Gastroesophageal sphincter (tissue), 4 donors: Measurements from ENCODE around the gene INAFM2. TPM values are rescaled to one million over a fixed set of nuclear protein-coding genes. Genes with fewer than 3 reads are reported as not detected.

Experiments used
- ATAC-seq: fragments of 150-250 bp; one replicate; pipeline ENCODE4 v1.9.1; 2016; ENCODE audit warnings: mild to moderate bottlenecking, moderate library complexity
- H3K27ac ChIP-seq, 4 donors: fragments of 200-600 bp; sonication (generic) in 3 of 4; 1 replicate in 3 of 4; 2 replicates in 1 of 4; pipeline ENCODE4 v1.5.1; 2016 to 2019
- H3K27me3 ChIP-seq: fragments of 200-600 bp; sonication (generic); one replicate; pipeline ENCODE4 v1.5.1; 2019
- H3K36me3 ChIP-seq, 2 donors: fragments of 200-600 bp; sonication (generic); one replicate each; pipeline ENCODE4 v1.5.1; 2019; ENCODE audit warnings: control low read depth in 1 of 2
- H3K4me1 ChIP-seq, 3 donors: fragments of 200-600 bp; sonication (generic); 1 replicate in 2 of 3; 2 replicates in 1 of 3; pipeline ENCODE4 v1.5.1; 2016 to 2019; ENCODE audit warnings: control low read depth in 2 of 3
- H3K4me3 ChIP-seq, 2 donors: fragments of 200-600 bp; sonication (generic); one replicate each; pipeline ENCODE4 v1.5.1; 2019; ENCODE audit warnings: mild to moderate bottlenecking in 1 of 2, moderate library complexity in 1 of 2
- H3K9me3 ChIP-seq, 3 donors: fragments of 200-600 bp; sonication (generic); one replicate each; pipeline ENCODE4 v1.5.1; 2017 to 2019; ENCODE audit warnings: control low read depth in 2 of 3
- EP300 ChIP-seq: sonication (generic); formaldehyde crosslinking; IDR thresholded peaks from one replicate; pipeline ENCODE4 v1.6.1; 2017; ENCODE audit warnings: antibody characterized with exemption, mild to moderate bottlenecking
- POLR2A ChIP-seq, 2 donors: fragments of 450-650 bp; IDR thresholded peaks; one replicate each; pipeline ENCODE4 v1.6.1; 2017; ENCODE audit warnings: antibody characterized with exemption in 2 of 2, mild to moderate bottlenecking in 2 of 2, moderate library complexity in 1 of 2
- POLR2AphosphoS5 ChIP-seq: sonication (generic); formaldehyde crosslinking; IDR thresholded peaks from one replicate; pipeline ENCODE4 v1.6.1; 2017; ENCODE audit warnings: antibody characterized with exemption
- WGBS, 2 donors: methylation state at CpG; one replicate each; pipeline ENCODE4 v1.1.5; 2018; ENCODE audit warnings: low coverage in 1 of 2; 5-methylcytosine and 5-hydroxymethylcytosine counted together
- total RNA-seq, 4 donors: library from RNA; depleted of rRNA; stranded (reverse); fragments of >200 nt; gene quantifications; one replicate each; pipeline ENCODE4 v1.1.0, GENCODE V29; 2016
- TF ChIP-seq, protein P1 (sequence below), 4 experiments: fragments of 200-600 bp in 2 of 4; fragments of 450-650 bp in 2 of 4; sonication (generic) in 1 of 4; IDR thresholded peaks; one replicate each; pipeline ENCODE4 v1.5.1; 2017 to 2019; ENCODE audit warnings: antibody characterized with exemption in 4 of 4, mild to moderate bottlenecking in 2 of 4, moderate library complexity in 2 of 4

Gene INAFM2
- total RNA-seq, 4 donors from 2014 or later: 27.3 to 66.6 (median 37.5) TPM

DNA sequence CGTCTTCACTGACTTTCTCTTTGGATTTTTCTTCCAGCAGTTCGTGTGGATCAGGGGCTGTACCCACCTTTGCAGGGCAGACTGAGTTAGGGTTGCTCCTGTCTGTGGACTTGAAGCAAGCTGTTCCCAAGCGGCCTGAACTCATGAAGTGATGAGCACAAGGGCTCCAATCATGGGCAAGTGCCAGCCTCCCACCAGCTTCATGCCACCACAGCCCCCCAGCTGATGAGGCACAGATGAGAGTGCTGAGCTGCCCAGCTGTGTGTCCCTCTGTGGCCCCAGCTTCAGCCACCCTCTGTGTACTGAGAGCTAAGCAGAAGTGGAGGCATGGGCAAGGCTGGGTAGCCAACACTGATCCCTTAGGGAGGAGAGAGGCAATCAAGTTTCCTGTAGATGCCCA lies 12.5 kb upstream of the INAFM2 start:
- Histone ChIP-seq H3K27me3 (no peaks in the 10 kb centered on the region), H3K4me3 (no peak overlapping the region), H3K27ac (no peak overlapping the region), H3K4me1 (peaks cover 0 to 10% (median 0%) of the 10 kb centered on the region in 3 donors), H3K36me3 (no peaks in the 10 kb centered on the region), H3K9me3 (no peaks in the 10 kb centered on the region)
- TF ChIP-seq POLR2AphosphoS5 (no peak), EP300 (no peak), POLR2A (IDR thresholded peaks at IDR 0.05) (no peak)
- TF ChIP-seq, protein P1, sequence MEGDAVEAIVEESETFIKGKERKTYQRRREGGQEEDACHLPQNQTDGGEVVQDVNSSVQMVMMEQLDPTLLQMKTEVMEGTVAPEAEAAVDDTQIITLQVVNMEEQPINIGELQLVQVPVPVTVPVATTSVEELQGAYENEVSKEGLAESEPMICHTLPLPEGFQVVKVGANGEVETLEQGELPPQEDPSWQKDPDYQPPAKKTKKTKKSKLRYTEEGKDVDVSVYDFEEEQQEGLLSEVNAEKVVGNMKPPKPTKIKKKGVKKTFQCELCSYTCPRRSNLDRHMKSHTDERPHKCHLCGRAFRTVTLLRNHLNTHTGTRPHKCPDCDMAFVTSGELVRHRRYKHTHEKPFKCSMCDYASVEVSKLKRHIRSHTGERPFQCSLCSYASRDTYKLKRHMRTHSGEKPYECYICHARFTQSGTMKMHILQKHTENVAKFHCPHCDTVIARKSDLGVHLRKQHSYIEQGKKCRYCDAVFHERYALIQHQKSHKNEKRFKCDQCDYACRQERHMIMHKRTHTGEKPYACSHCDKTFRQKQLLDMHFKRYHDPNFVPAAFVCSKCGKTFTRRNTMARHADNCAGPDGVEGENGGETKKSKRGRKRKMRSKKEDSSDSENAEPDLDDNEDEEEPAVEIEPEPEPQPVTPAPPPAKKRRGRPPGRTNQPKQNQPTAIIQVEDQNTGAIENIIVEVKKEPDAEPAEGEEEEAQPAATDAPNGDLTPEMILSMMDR (IDR thresholded peaks at IDR 0.05): no peak
- 33 to 42% methylated on average over 1 to 2 of the region's 3 CpGs for WGBS, 2 donors
- no peak for ATAC-seq

DNA sequence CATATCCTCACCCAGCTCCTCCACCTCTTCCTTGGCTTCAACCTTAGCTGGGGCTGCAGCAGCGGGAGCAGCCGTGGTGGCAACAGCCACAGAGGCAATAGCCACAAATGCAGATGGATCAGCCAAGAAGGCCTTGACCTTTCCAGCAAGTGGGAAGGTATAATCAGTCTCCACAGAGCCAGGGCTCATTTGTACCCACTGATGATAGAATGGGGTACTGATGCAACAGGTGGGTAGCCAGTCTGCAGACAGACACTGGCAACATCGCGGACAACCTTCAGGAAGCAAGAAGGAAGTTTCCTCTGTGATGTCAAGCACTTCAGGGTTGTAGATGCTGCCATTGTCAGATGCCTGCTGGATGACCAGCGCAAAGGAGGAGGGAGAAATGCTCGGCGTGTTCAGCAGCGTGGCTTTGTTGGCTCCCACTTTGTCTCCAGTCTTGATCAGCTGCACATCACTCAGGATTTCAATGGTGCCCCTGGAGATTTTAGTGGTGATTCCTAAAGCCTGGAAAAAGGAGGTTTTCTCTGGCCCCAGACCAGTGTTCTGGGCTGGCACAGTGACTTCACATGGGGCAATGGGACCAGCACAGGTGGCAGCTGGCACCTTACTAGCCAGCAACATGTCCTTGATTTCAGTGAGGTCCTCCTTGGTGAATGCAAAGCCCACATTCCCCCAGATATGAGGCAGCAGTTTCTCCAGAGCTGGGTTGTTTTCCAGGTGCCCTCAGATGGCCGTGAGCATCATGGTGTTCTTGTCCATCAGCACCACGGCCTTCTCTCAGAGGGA lies 10.9 kb upstream of the INAFM2 start:
- 91 to 100% methylated on average over 1 to 8 of the region's 10 CpGs for WGBS, 2 donors
- ATAC-seq: no peak
- TF ChIP-seq EP300: no peak
- TF ChIP-seq POLR2AphosphoS5: no peak
- TF ChIP-seq, protein P1 (IDR thresholded peaks at IDR 0.05): no peak
- no peak for TF ChIP-seq POLR2A (IDR thresholded peaks at IDR 0.05)

DNA sequence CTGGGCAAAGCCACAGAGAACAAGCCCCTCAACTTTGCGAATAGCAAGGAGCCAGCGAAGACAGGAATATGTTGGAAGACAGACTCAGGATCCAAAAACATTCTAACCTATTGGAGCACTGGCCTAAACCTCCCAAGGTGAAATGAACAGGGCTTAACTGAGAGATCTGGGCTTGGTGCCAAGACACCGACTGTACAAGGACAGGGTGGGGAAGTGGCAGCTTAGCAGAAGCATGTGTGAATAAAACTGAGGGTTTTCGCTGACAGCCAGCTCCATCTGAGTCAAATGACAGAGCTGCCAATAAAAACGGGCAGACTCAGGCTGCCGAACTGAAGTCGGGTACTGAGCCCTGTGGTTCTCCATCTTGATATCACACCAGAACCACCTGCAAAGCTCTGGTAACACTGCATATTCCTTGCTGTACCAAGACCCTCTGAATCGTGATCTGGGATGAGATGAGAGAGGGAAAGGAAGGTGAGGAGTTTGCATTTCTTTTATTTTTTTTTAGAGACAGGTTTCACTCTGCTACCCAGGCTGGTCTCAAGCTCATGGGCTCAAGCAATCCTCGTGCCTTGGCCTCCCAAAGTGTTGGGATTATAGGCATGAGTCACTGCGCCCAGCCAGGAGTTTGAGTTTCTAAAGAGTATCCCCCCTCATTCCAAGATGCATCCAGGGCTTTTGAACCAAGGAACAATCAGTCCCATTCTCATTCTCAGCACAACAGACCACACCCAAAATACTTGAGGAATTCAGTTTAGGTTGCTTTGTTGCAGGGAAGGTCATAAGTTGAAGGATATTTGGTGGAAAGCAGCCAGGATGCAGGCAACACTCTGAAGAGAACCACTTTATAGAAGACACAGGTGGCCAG lies 9.7 kb upstream of the INAFM2 start:
- Histone ChIP-seq H3K4me3 (no peak overlapping the region), H3K36me3 (no peaks in the 10 kb centered on the region), H3K27me3 (peaks cover 9% of the 10 kb centered on the region), H3K9me3 (no peaks in the 10 kb centered on the region), H3K4me1 (no peaks in the 10 kb centered on the region), H3K27ac (no peak overlapping the region)
- ATAC-seq: peak; percentile 54
- TF ChIP-seq EP300: no peak
- no peak for TF ChIP-seq POLR2AphosphoS5
- no peak for TF ChIP-seq POLR2A (IDR thresholded peaks at IDR 0.05)
- TF ChIP-seq, protein P1 (IDR thresholded peaks at IDR 0.05): no peak
- 28 to 60% methylated on average over 4 to 7 of the region's 10 CpGs for WGBS, 2 donors

More for the DNA sequence above, 10.9 kb upstream of the INAFM2 start:
- no peaks in the 10 kb centered on the region for H3K36me3 ChIP-seq
- H3K4me1 ChIP-seq: peaks cover 0 to 5% (median 0%) of the 10 kb centered on the region in 3 donors
- H3K27me3 ChIP-seq: peaks cover 9% of the 10 kb centered on the region
- no peak overlapping the region for H3K27ac ChIP-seq
- H3K9me3 ChIP-seq: no peaks in the 10 kb centered on the region
- no peak overlapping the region for H3K4me3 ChIP-seq

DNA sequence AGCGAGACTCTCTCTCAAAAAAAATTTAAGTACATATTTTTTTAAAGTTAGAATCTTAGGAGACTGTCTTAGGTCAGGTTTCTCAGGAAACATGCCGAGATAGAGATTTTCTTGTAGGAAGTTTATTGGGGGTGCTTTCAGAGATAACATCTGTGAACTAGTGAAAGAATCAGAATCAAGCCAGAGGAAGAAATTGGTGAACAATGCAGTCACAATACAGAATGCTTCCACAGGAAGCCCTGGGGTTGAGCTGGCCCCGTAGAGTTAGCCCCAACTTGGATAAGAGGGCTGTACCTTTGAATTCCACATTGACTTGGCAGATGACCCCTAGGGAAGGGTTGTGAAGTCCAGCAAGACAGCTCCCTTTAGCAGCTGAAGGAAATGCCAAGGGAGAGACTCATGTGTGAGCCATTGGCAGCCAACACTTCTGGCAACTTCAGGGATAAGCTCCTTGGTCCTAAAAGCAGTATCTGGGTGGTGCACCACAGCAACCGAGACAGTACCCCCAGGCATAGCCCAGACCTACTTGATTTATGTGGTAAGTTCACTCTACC lies 8.7 kb upstream of the INAFM2 start:
- TF ChIP-seq EP300 (no peak), POLR2A (IDR thresholded peaks at IDR 0.05) (no peak), POLR2AphosphoS5 (no peak)
- TF ChIP-seq, protein P1 (IDR thresholded peaks at IDR 0.05): no peak

More for the DNA sequence above, 8.7 kb upstream of the INAFM2 start:
- Histone ChIP-seq H3K27ac (no peak overlapping the region), H3K9me3 (no peaks in the 10 kb centered on the region), H3K4me1 (no peaks in the 10 kb centered on the region), H3K27me3 (peaks cover 9% of the 10 kb centered on the region), H3K4me3 (no peak overlapping the region), H3K36me3 (no peaks in the 10 kb centered on the region)
- no peak for ATAC-seq
- WGBS, 2 donors: 76 to 92% methylated on average over 2 to 4 of the region's 4 CpGs
